ACHN (cell line): Measurements from ENCODE around the gene EFNA2.
"Not testable (repeated sequence)": the region's sequence is repeated elsewhere in the genome, so short reads cannot be mapped to it uniquely, and the experiment has no call there.

Source experiments
- DNase-seq: peaks from one replicate; pipeline ENCODE4 v3.0.0-alpha.2; 2015
- in situ Hi-C: cut with HindIII; loops from 2 replicates; pipeline ENCODE4 v1.10.0; 2017; ENCODE audit warnings: low sequenced_read_pairs, low pct_ligation_motif_present, low pct_unique_long_range_greater_than_20kb

The EFNA2 gene

GRCh38 chr19:1285737-1286360, at the start of gene EFNA2:
Gene EFNA2, plus strand, starts transcription at chr19:1285873. Its CDS starts 296 bp downstream, at chr19:1286169.
- no peak for DNase-seq
- in situ Hi-C loops: no loop called here

- DNase-seq: no peak
- in situ Hi-C loops: no loop called here
Observed at GRCh38 chr19:1236576-1236975, 49.1 kb upstream of the EFNA2 start.

GRCh38 chr19:1237027-1237659, 48.5 kb upstream of the EFNA2 start:
- in situ Hi-C loops: no loop called here
- no peak for DNase-seq

- in situ Hi-C loops: no loop called here
- DNase-seq: no peak
Observed at GRCh38 chr19:1237754-1238368, 47.8 kb upstream of the EFNA2 start, which contains the start of gene CBARP. Gene CBARP, minus strand, starts transcription at chr19:1238005. Its CDS starts 1,905 bp downstream, at chr19:1236100.

GRCh38 chr19:1238369-1239303, 47.0 kb upstream of the EFNA2 start:
- DNase-seq: no peak
- in situ Hi-C loops: no loop called here

GRCh38 chr19:1239420-1239795, 46.3 kb upstream of the EFNA2 start:
- DNase-seq: no peak
- in situ Hi-C loops: no loop called here

GRCh38 chr19:1239796-1240737, 45.6 kb upstream of the EFNA2 start:
- in situ Hi-C loops: no loop called here
- DNase-seq: peak; percentile 84

- DNase-seq: no peak
- in situ Hi-C loops: no loop called here
Observed at GRCh38 chr19:1240925-1241324, 44.7 kb upstream of the EFNA2 start.

GRCh38 chr19:1241417-1242095, 44.1 kb upstream of the EFNA2 start, which contains the start of gene ATP5F1D:
Gene ATP5F1D, plus strand, starts transcription at chr19:1241751. Its CDS starts 100 bp downstream, at chr19:1241851.
- in situ Hi-C loops: no loop called here
- DNase-seq: peak; percentile 91

GRCh38 chr19:1243768-1244692, 41.6 kb upstream of the EFNA2 start:
- in situ Hi-C loops: no loop called here
- DNase-seq: peak; percentile 79

GRCh38 chr19:1244693-1245451, 40.8 kb upstream of the EFNA2 start:
- in situ Hi-C loops: no loop called here

GRCh38 chr19:1245494-1246264, 40.0 kb upstream of the EFNA2 start:
- DNase-seq: no peak
- in situ Hi-C loops: no loop called here

More at GRCh38 chr19:1244693-1245451, 40.8 kb upstream of the EFNA2 start:
- no peak for DNase-seq

- DNase-seq, in situ Hi-C loops: not testable (repeated sequence)
Observed at GRCh38 chr19:1246265-1247087, 39.2 kb upstream of the EFNA2 start.

GRCh38 chr19:1247748-1248138, 37.9 kb upstream of the EFNA2 start:
- no peak for DNase-seq
- in situ Hi-C loops: no loop called here
